Colonic mucosa (tissue), 4 donors: ENCODE measurements around the gene SERPINB6. TPM values are rescaled to one million over a fixed set of nuclear protein-coding genes. Genes with fewer than 3 reads are reported as not detected.
A peak's percentile ranks its signal among the peaks of the same experiment; 100 is the strongest.

Experiments
- DNase-seq: peaks from one replicate; pipeline ENCODE4 v3.0.0-alpha.2; 2020
- H3K27ac ChIP-seq: fragments of 200-600 bp; one replicate; pipeline ENCODE4 v1.8.0; 2021
- H3K27me3 ChIP-seq: fragments of 200-600 bp; one replicate; pipeline ENCODE4 v1.8.0; 2021
- H3K36me3 ChIP-seq: fragments of 200-600 bp; one replicate; pipeline ENCODE4 v1.8.0; 2021
- H3K4me1 ChIP-seq: fragments of 200-600 bp; one replicate; pipeline ENCODE4 v1.8.0; 2021; ENCODE audit warnings: mild to moderate bottlenecking
- H3K4me3 ChIP-seq: fragments of 200-600 bp; one replicate; pipeline ENCODE4 v1.8.0; 2021
- H3K9ac ChIP-seq, 2 donors: one replicate each; pipeline ENCODE4 v1.7.0; 2013; ENCODE audit warnings: control low read depth in 2 of 2, low read depth in 2 of 2, low read length in 2 of 2
- H3K9me3 ChIP-seq: fragments of 200-600 bp; one replicate; pipeline ENCODE4 v1.8.0; 2021
- intact Hi-C: fragments of 100-400 bp; cut with DNase I; formaldehyde crosslinking; loops from one replicate; pipeline ENCODE4 v1.14.1; 2022
- total RNA-seq, 2 donors: library from RNA; stranded (reverse); fragmentation: NEBNext Ultra II Directional in 1 of 2; extraction: Animal tissue kit (Norgen Biotek cat#: 25700) in 1 of 2; gene quantifications; one replicate each; pipeline ENCODE4 v1.2.1, GENCODE V29; 2021
- TF ChIP-seq, protein P1 (sequence below): fragments of 200-600 bp; IDR thresholded peaks from one replicate; pipeline ENCODE4 v1.8.0; 2022; ENCODE audit warnings: antibody characterized with exemption, mild to moderate bottlenecking
- donor health status: healthy.
- donor health status: DM: no; HTN: no; CAD: no.
- donor health status: DM: no; HTN: no; CAD: no.

The SERPINB6 gene
- total RNA-seq, 2 donors from 2014 or later: 139 to 285 TPM

- no peaks in the 10 kb centered on the region for H3K9me3 ChIP-seq
- no peak overlapping the region for H3K9ac ChIP-seq
- H3K27me3 ChIP-seq: no peaks in the 10 kb centered on the region
- TF ChIP-seq, protein P1, sequence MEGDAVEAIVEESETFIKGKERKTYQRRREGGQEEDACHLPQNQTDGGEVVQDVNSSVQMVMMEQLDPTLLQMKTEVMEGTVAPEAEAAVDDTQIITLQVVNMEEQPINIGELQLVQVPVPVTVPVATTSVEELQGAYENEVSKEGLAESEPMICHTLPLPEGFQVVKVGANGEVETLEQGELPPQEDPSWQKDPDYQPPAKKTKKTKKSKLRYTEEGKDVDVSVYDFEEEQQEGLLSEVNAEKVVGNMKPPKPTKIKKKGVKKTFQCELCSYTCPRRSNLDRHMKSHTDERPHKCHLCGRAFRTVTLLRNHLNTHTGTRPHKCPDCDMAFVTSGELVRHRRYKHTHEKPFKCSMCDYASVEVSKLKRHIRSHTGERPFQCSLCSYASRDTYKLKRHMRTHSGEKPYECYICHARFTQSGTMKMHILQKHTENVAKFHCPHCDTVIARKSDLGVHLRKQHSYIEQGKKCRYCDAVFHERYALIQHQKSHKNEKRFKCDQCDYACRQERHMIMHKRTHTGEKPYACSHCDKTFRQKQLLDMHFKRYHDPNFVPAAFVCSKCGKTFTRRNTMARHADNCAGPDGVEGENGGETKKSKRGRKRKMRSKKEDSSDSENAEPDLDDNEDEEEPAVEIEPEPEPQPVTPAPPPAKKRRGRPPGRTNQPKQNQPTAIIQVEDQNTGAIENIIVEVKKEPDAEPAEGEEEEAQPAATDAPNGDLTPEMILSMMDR: no peak
- intact Hi-C loops: no loop called here
- no peak for DNase-seq
- H3K36me3 ChIP-seq: no peaks in the 10 kb centered on the region
- no peak overlapping the region for H3K4me3 ChIP-seq
- no peak overlapping the region for H3K27ac ChIP-seq
- H3K4me1 ChIP-seq: no peaks in the 10 kb centered on the region
These were observed 55.0 kb downstream of the SERPINB6 start for GRCh38 chr6:2916158-2916925.

DNA sequence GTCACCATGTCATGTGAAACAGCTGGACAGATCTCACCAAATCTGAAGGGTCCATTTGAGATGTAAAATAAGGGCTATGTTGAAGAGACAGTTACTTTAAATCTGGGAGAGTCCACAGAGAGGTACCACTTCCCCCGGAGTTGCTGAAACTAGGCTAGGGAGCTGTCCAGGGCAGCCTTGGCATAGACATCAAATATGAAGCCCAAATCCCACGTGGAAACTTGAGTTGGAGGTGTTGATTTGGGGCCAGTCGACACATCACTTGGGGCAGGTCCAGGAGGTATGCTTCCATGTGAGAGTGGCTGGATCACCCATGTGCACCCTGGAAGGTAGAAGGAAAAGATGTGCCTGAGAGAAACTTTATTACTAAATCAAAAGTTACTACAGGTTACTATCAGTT is 56.2 kb downstream of the SERPINB6 start:
- Histone ChIP-seq H3K9ac (no peak overlapping the region), H3K9me3 (no peaks in the 10 kb centered on the region), H3K4me3 (no peak overlapping the region), H3K4me1 (no peaks in the 10 kb centered on the region), H3K27ac (no peak overlapping the region), H3K27me3 (no peaks in the 10 kb centered on the region), H3K36me3 (no peaks in the 10 kb centered on the region)
- intact Hi-C loops: no loop called here
- TF ChIP-seq, protein P1: no peak
- no peak for DNase-seq

DNA sequence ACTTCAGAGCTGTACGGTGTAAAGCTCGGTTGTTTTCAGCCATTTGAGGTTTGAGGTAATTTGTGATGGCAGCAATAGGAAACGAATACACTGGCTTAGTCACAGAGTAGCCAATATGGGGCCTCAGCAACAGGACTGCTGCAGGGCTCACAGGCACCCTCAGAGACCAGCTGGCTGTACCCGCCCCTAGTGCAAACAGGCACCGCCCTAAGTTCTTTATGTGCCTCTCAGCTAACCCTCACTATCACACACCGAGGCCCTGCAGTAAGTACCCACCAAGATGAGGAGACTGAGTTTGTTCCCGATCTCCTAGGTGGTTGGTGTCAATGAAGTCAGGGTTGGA is 57.1 kb downstream of the SERPINB6 start:
- Histone ChIP-seq H3K27me3 (no peaks in the 10 kb centered on the region), H3K4me1 (no peaks in the 10 kb centered on the region), H3K9ac (no peak overlapping the region), H3K4me3 (no peak overlapping the region), H3K27ac (no peak overlapping the region), H3K9me3 (no peaks in the 10 kb centered on the region), H3K36me3 (no peaks in the 10 kb centered on the region)
- intact Hi-C loops: loop anchor here (5.0 kb wide), 2 partner anchors 67 to 122 kb away; no protein-coding TSS in a partner anchor
- DNase-seq: peak; percentile 72
- TF ChIP-seq, protein P1: no peak

DNA sequence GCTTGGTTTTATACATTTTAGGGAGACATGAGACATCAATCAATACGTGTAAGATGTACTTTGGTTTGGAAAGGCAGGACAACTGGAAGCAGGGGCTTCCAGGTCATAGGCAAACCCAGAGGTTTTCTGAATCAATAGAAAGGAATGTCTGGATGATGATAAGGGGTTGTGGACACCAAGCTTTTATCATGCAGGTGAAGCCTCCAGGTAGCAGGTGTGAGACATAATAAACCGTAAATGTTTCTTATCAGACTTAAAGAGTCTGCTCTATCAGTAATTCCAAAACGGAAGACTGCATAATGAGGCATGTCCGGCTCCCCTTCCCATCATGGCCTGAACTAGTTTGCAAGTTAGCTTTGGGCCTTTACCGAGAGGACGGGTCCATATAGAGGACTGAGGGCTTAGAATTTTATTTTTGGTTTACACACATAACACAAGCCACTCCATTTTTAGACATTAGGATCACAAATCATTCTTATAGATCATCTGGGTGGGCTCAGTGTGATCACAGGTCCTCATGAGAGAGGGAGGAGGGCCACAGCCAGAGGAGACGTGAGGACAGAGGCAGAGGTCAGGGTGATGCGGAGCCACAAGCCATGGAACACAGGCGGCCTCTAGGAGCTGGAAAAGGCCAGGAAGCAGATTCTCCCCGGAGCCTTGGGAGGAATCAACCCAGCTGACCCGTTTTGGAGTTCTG is 57.6 kb downstream of the SERPINB6 start:
- no peak overlapping the region for H3K27ac ChIP-seq

GRCh38 chr6:2911171-2911570 is 60.2 kb downstream of the SERPINB6 start:
- TF ChIP-seq, protein P1: no peak
- no peaks in the 10 kb centered on the region for H3K9me3 ChIP-seq
- H3K4me1 ChIP-seq: no peaks in the 10 kb centered on the region
- intact Hi-C loops: loop anchor here (5.0 kb wide), 2 partner anchors 64 to 119 kb away; no protein-coding TSS in a partner anchor
- no peak overlapping the region for H3K4me3 ChIP-seq
- H3K9ac ChIP-seq: no peak overlapping the region
- DNase-seq: no peak
- no peak overlapping the region for H3K27ac ChIP-seq
- no peaks in the 10 kb centered on the region for H3K27me3 ChIP-seq
- no peaks in the 10 kb centered on the region for H3K36me3 ChIP-seq

More for the DNA sequence above, 57.6 kb downstream of the SERPINB6 start:
- H3K4me3 ChIP-seq: no peak overlapping the region
- no peak overlapping the region for H3K9ac ChIP-seq
- no peak for DNase-seq
- no peaks in the 10 kb centered on the region for H3K4me1 ChIP-seq
- TF ChIP-seq, protein P1: no peak
- no peaks in the 10 kb centered on the region for H3K27me3 ChIP-seq
- H3K36me3 ChIP-seq: no peaks in the 10 kb centered on the region
- no peaks in the 10 kb centered on the region for H3K9me3 ChIP-seq
- intact Hi-C loops: loop anchor here (5.0 kb wide), 2 partner anchors 66 to 121 kb away; no protein-coding TSS in a partner anchor
